Measurements from ENCODE around the gene ALKBH6.
"Not testable (repeated sequence)": the region's sequence is repeated elsewhere in the genome, so short reads cannot be mapped to it uniquely, and the experiment has no call there.

Gene ALKBH6

GRCh38 chr19:36043952-36044351 is 29.9 kb upstream of the ALKBH6 start:
- no peak for DNase-seq (ENCODE audit: low read depth)
- TF ChIP-seq CTCF (conservative IDR thresholded peaks at IDR 0.05; ENCODE audit: low read depth, low read length) = no peak
- no peak overlapping the region for H3K4me3 ChIP-seq (ENCODE audit: low read depth, low read length)

GRCh38 chr19:36041831-36042230 is 27.8 kb upstream of the ALKBH6 start:
- H3K4me3 ChIP-seq (ENCODE audit: low read depth, low read length) = no peak overlapping the region
- TF ChIP-seq CTCF (conservative IDR thresholded peaks at IDR 0.05; ENCODE audit: low read depth, low read length) = no peak
- peak; percentile 94 for DNase-seq (ENCODE audit: low read depth)

GRCh38 chr19:36041092-36041491 is 27.1 kb upstream of the ALKBH6 start:
- DNase-seq (ENCODE audit: low read depth); H3K4me3 ChIP-seq (ENCODE audit: low read depth, low read length): not testable (repeated sequence)

GRCh38 chr19:36040495-36040894 is 26.5 kb upstream of the ALKBH6 start:
- no peak for TF ChIP-seq CTCF (conservative IDR thresholded peaks at IDR 0.05; ENCODE audit: low read depth, low read length)
- no peak for DNase-seq (ENCODE audit: low read depth)
- no peak overlapping the region for H3K4me3 ChIP-seq (ENCODE audit: low read depth, low read length)

GRCh38 chr19:36032251-36033104 is 18.5 kb upstream of the ALKBH6 start, which contains the start of gene CLIP3:
TSS of gene CLIP3 (minus strand) at chr19:36032873. CDS start at chr19:36032357, 516 bp downstream.
- peak within 1 kb of the TSS; percentile 89 for H3K4me3 ChIP-seq (ENCODE audit: low read depth, low read length)
- peak; percentile 71 for DNase-seq (ENCODE audit: low read depth)
- TF ChIP-seq CTCF (conservative IDR thresholded peaks at IDR 0.05; ENCODE audit: low read depth, low read length) = peak; percentile 11

GRCh38 chr19:36031308-36031707 is 17.3 kb upstream of the ALKBH6 start:
- no peak for DNase-seq (ENCODE audit: low read depth)
- no peak for TF ChIP-seq CTCF (conservative IDR thresholded peaks at IDR 0.05; ENCODE audit: low read depth, low read length)
- H3K4me3 ChIP-seq (ENCODE audit: low read depth, low read length) = no peak overlapping the region

- DNase-seq (ENCODE audit: low read depth) = peak; percentile 47
- TF ChIP-seq CTCF (conservative IDR thresholded peaks at IDR 0.05; ENCODE audit: low read depth, low read length) = peak; percentile 18
- no peak overlapping the region for H3K4me3 ChIP-seq (ENCODE audit: low read depth, low read length)
These were observed 16.5 kb upstream of the ALKBH6 start for GRCh38 chr19:36030264-36031148.

Data from choroid plexus epithelial cell (primary cell).